H9 (cell line): ENCODE measurements around the gene RIPPLY1. TPM values are rescaled to one million over a fixed set of nuclear protein-coding genes. Genes with fewer than 3 reads are reported as not detected.
"Not testable (repeated sequence)": the region's sequence is repeated elsewhere in the genome, so short reads cannot be mapped to it uniquely, and the experiment has no call there.

Experiments
- DNase-seq: peaks from one replicate; pipeline ENCODE4 v3.0.0-alpha.2; 2017
- H2AFZ ChIP-seq: one replicate; pipeline ENCODE4 v1.6.1; 2013; ENCODE audit warnings: mild to moderate bottlenecking, low read length, control low read depth, moderate library complexity
- H2AK5ac ChIP-seq: 2 replicates; pipeline ENCODE4 v1.6.1; 2013; ENCODE audit warnings: low read length, control low read depth, mixed read lengths; ENCODE audit not compliant: insufficient read length
- H2BK120ac ChIP-seq: one replicate; pipeline ENCODE4 v1.6.1; 2013; ENCODE audit warnings: low read depth, mild to moderate bottlenecking, low read length, control low read depth, inconsistent platforms; ENCODE audit not compliant: poor library complexity, severe bottlenecking
- H2BK12ac ChIP-seq: 2 replicates; pipeline ENCODE4 v1.6.1; 2013; ENCODE audit warnings: low read length, control low read depth, mixed read lengths, low read depth; ENCODE audit not compliant: insufficient read length
- H2BK15ac ChIP-seq: 2 replicates; pipeline ENCODE4 v1.6.1; 2013; ENCODE audit warnings: low read depth, low read length, control low read depth
- H2BK20ac ChIP-seq: one replicate; pipeline ENCODE4 v1.6.1; 2013; ENCODE audit warnings: low read depth, mild to moderate bottlenecking, low read length, control low read depth, inconsistent platforms; ENCODE audit not compliant: poor library complexity, severe bottlenecking
- H2BK5ac ChIP-seq: 2 replicates; pipeline ENCODE4 v1.6.1; 2013; ENCODE audit warnings: low read length, control low read depth, mixed read lengths; ENCODE audit not compliant: insufficient read length
- H3K14ac ChIP-seq: 2 replicates; pipeline ENCODE4 v1.6.1; 2013; ENCODE audit warnings: low read length, control low read depth; ENCODE audit not compliant: insufficient read depth
- H3K18ac ChIP-seq: 2 replicates; pipeline ENCODE4 v1.6.1; 2013; ENCODE audit warnings: low read depth, mild to moderate bottlenecking, mixed read lengths, low read length, control low read depth; ENCODE audit not compliant: insufficient read length
- H3K23ac ChIP-seq: 2 replicates; pipeline ENCODE4 v1.6.1; 2013; ENCODE audit warnings: low read length, control low read depth, mixed read lengths, low read depth; ENCODE audit not compliant: insufficient read length
- H3K23me2 ChIP-seq: 2 replicates; pipeline ENCODE4 v1.6.1; 2013; ENCODE audit warnings: low read depth, mild to moderate bottlenecking, mixed read lengths, low read length, control low read depth; ENCODE audit not compliant: insufficient read length, poor library complexity, severe bottlenecking
- H3K27ac ChIP-seq: 2 replicates; pipeline ENCODE4 v1.5.1; 2013; ENCODE audit warnings: low read length, control low read depth, mixed read lengths, low read depth; ENCODE audit not compliant: insufficient read length
- H3K27me3 ChIP-seq: 2 replicates; pipeline ENCODE4 v1.6.1; 2013; ENCODE audit warnings: low read length, control low read depth, inconsistent platforms; ENCODE audit not compliant: insufficient read depth
- H3K4ac ChIP-seq: 2 replicates; pipeline ENCODE4 v1.6.1; 2013; ENCODE audit warnings: low read depth, mild to moderate bottlenecking, control low read depth, inconsistent platforms, low read length, moderate library complexity
- H3K4me1 ChIP-seq: 2 replicates; pipeline ENCODE4 v1.6.1; 2013; ENCODE audit warnings: low read length, control low read depth, inconsistent platforms; ENCODE audit not compliant: insufficient read depth
- H3K4me2 ChIP-seq: 2 replicates; pipeline ENCODE4 v1.6.1; 2013; ENCODE audit warnings: low read length, control low read depth, mixed read lengths; ENCODE audit not compliant: insufficient read length, insufficient read depth
- H3K56ac ChIP-seq: 2 replicates; pipeline ENCODE4 v1.6.1; 2013; ENCODE audit warnings: low read depth, mild to moderate bottlenecking, mixed read lengths, low read length, control low read depth; ENCODE audit not compliant: insufficient read length
- H3K79me1 ChIP-seq: 2 replicates; pipeline ENCODE4 v1.6.1; 2013; ENCODE audit warnings: low read depth, mild to moderate bottlenecking, moderate library complexity, low read length, control low read depth, inconsistent platforms; ENCODE audit not compliant: insufficient read depth, poor library complexity, severe bottlenecking
- H3K79me2 ChIP-seq: 2 replicates; pipeline ENCODE4 v1.6.1; 2013; ENCODE audit warnings: low read length, control low read depth, inconsistent platforms; ENCODE audit not compliant: insufficient read depth
- H3K9ac ChIP-seq: 2 replicates; pipeline ENCODE4 v1.6.1; 2013; ENCODE audit warnings: low read length, control low read depth, mixed read lengths; ENCODE audit not compliant: insufficient read length; ENCODE audit errors: extremely low read depth
- H3K9me3 ChIP-seq: one replicate; pipeline ENCODE4 v1.6.1; 2013; ENCODE audit warnings: low read depth, low read length, inconsistent platforms; ENCODE audit not compliant: control insufficient read depth
- H3T11ph ChIP-seq: one replicate; pipeline ENCODE4 v1.6.1; 2013; ENCODE audit warnings: mild to moderate bottlenecking, low read length, control low read depth, inconsistent platforms
- H4K20me1 ChIP-seq: one replicate; pipeline ENCODE4 v1.6.1; 2013; ENCODE audit not compliant: control insufficient read depth, insufficient read length, insufficient read depth
- H4K5ac ChIP-seq: 2 replicates; pipeline ENCODE4 v1.6.1; 2013; ENCODE audit warnings: low read depth, mild to moderate bottlenecking, mixed read lengths, low read length, control low read depth; ENCODE audit not compliant: insufficient read length
- H4K8ac ChIP-seq: replicated peaks from 2 replicates; pipeline ENCODE4 v1.6.1; 2013; ENCODE audit warnings: low read length, control low read depth, mixed read lengths, low read depth; ENCODE audit not compliant: insufficient read length
- H4K91ac ChIP-seq: 2 replicates; pipeline ENCODE4 v1.6.1; 2013; ENCODE audit warnings: low read depth, mild to moderate bottlenecking, moderate library complexity, mixed read lengths, low read length, control low read depth; ENCODE audit not compliant: insufficient read length
- H3K27ac Mint-ChIP-seq, 3 experiments: 2 replicates in 2 of 3; 3 replicates in 1 of 3; pipeline ENCODE4 v1.8.0; 2020 to 2021; ENCODE audit warnings: mixed read lengths in 3 of 3, mild to moderate bottlenecking in 1 of 3, moderate library complexity in 1 of 3
- H3K27me3 Mint-ChIP-seq: 2 replicates; pipeline ENCODE4 v1.8.0; 2021; ENCODE audit warnings: low read depth, mild to moderate bottlenecking, moderate library complexity, mixed read lengths
- H3K36me3 Mint-ChIP-seq, 3 experiments: 2 replicates in 2 of 3; 3 replicates in 1 of 3; pipeline ENCODE4 v1.8.0; 2020 to 2021; ENCODE audit warnings: low read depth in 3 of 3, mixed read lengths in 3 of 3; ENCODE audit not compliant: insufficient read depth in 1 of 3
- H3K4me1 Mint-ChIP-seq, 2 experiments: 2 replicates each; pipeline ENCODE4 v1.8.0; 2020; ENCODE audit warnings: mixed read lengths in 2 of 2
- H3K4me3 Mint-ChIP-seq, 2 experiments: 2 replicates in 1 of 2; 3 replicates in 1 of 2; pipeline ENCODE4 v1.8.0; 2020 to 2021; ENCODE audit warnings: mild to moderate bottlenecking in 2 of 2, mixed read lengths in 2 of 2, moderate library complexity in 1 of 2
- H3K9me3 Mint-ChIP-seq, 2 experiments: 2 replicates in 1 of 2; 3 replicates in 1 of 2; pipeline ENCODE4 v1.8.0; 2020; ENCODE audit warnings: mild to moderate bottlenecking in 2 of 2, mixed read lengths in 2 of 2, moderate library complexity in 1 of 2
- CTCF ChIP-seq: fragments of 200-600 bp; sonication (generic); conservative IDR thresholded peaks from 3 replicates; pipeline ENCODE4 v1.8.0; 2021; ENCODE audit warnings: antibody characterized with exemption, mild to moderate bottlenecking
- WGBS: extraction: QIAGEN DNeasy Blood & Tissue Kit; methylation state at CpG from one replicate; pipeline ENCODE4 v1.1.7; 2013; ENCODE audit warnings: missing lambda C conversion rate, low lambda C conversion rate, mixed read lengths; ENCODE audit not compliant: insufficient read length; ENCODE audit errors: extremely low coverage; 5-methylcytosine and 5-hydroxymethylcytosine counted together
- total RNA-seq: library from RNA; stranded (reverse); gene quantifications from 2 replicates; pipeline ENCODE4 v1.2.1, GENCODE V29; 2021

The RIPPLY1 gene
- total RNA-seq, 1 experiment from 2014 or later: not detected

- H3K36me3 Mint-ChIP-seq: no peaks in the 10 kb centered on the region; a peak in 1 of 7 replicates
- Histone ChIP-seq H3T11ph (no peak overlapping the region), H3K56ac (no peak overlapping the region), H3K23ac (no peak overlapping the region), H2BK5ac (no peak overlapping the region), H3K9ac (no peak overlapping the region), H2AK5ac (no peak overlapping the region), H3K79me1 (no peaks in the 10 kb centered on the region), H4K91ac (no peak overlapping the region), H3K27ac (no peak overlapping the region), H2BK20ac (no peak overlapping the region), H3K79me2 (peaks cover 2% of the 10 kb centered on the region; the same call in 1 of the 2 replicates), H3K4me1 (no peaks in the 10 kb centered on the region), H3K4me2 (no peak overlapping the region), H4K20me1 (no peaks in the 10 kb centered on the region), H2AFZ (no peak overlapping the region), H3K23me2 (no peaks in the 10 kb centered on the region), H3K14ac (no peak overlapping the region), H3K9me3 (no peaks in the 10 kb centered on the region), H2BK120ac (no peak overlapping the region), H2BK15ac (no peak overlapping the region), H4K8ac (no peak overlapping the region), H3K4ac (no peak overlapping the region), H2BK12ac (no peak overlapping the region), H4K5ac (no peak overlapping the region), H3K27me3 (no peaks in the 10 kb centered on the region), H3K18ac (no peak overlapping the region)
- WGBS: no CpG with 5 or more reads among the region's 2 CpGs
- H3K27me3 Mint-ChIP-seq: no peaks in the 10 kb centered on the region
- peak; percentile 72 for TF ChIP-seq CTCF
- H3K4me1 Mint-ChIP-seq: peaks cover 0 to 9% of the 10 kb centered on the region in 2 experiments; a peak in 1 of 4 replicates
- no peak for DNase-seq
- no peak overlapping the region for H3K4me3 Mint-ChIP-seq
- peaks cover 0 to 17% of the 10 kb centered on the region in 2 experiments; a peak in 1 of 5 replicates for H3K9me3 Mint-ChIP-seq
- no peak overlapping the region for H3K27ac Mint-ChIP-seq
Measured at GRCh38 chrX:106874075-106874474, 29.1 kb downstream of the RIPPLY1 start.

- H3K14ac ChIP-seq, H3K27me3 Mint-ChIP-seq, H4K8ac ChIP-seq, H3K79me1 ChIP-seq, H2BK12ac ChIP-seq, H3K4ac ChIP-seq, H3K27me3 ChIP-seq, H2BK20ac ChIP-seq, H4K91ac ChIP-seq, H3K27ac ChIP-seq, H3K4me1 ChIP-seq, H4K5ac ChIP-seq, H3K23me2 ChIP-seq, H3K27ac Mint-ChIP-seq, H3K4me2 ChIP-seq, H3K36me3 Mint-ChIP-seq, H3K9me3 Mint-ChIP-seq, H3K4me1 Mint-ChIP-seq, H3K9me3 ChIP-seq, H2AFZ ChIP-seq, H4K20me1 ChIP-seq, H3K56ac ChIP-seq, H3K18ac ChIP-seq, H3K23ac ChIP-seq, H3K4me3 Mint-ChIP-seq, H2AK5ac ChIP-seq, H2BK120ac ChIP-seq, H3T11ph ChIP-seq, H2BK15ac ChIP-seq, H2BK5ac ChIP-seq, DNase-seq, H3K79me2 ChIP-seq, H3K9ac ChIP-seq: not testable (repeated sequence)
- no CpG with 5 or more reads among the region's 2 CpGs for WGBS
Measured at GRCh38 chrX:106872796-106873195, 30.3 kb downstream of the RIPPLY1 start.
